Endothelial cell of umbilical vein (primary cell): ENCODE data around the gene GCLC. TPM values are rescaled to one million over a fixed set of nuclear protein-coding genes. Genes with fewer than 3 reads are reported as not detected.

Experiments
- BruUV-seq: library from RNA; stranded (reverse); fragments of 400-500 nt; replicated peaks from 2 replicates; lab custom pipeline; 2021; lab: Mats Ljungman, UMichigan
- CTCF ChIA-PET: fragments of 300-600, 350-600 bp; sonication (Branson Sonifier 250); formaldehyde crosslinking; loops from one replicate; lab custom pipeline; 2021; ENCODE audit warnings: antibody characterized with exemption, inconsistent platforms; lab: Charles Lee
- POLR2A ChIA-PET: fragments of 300-600, 350-600 bp; sonication (Branson Sonifier 250); formaldehyde crosslinking; loops from one replicate; lab custom pipeline; 2021; ENCODE audit warnings: antibody characterized with exemption, inconsistent platforms; lab: Charles Lee
- DNase-seq: peaks from one replicate; pipeline ENCODE4 v3.0.0-alpha.2; 2011; ENCODE audit warnings: low read depth, low spot score
- FAIRE-seq: peaks from 2 replicates; lab custom pipeline; 2011; peaks lifted over from hg19 to GRCh38; lab: Jason Lieb, UNC
- H2AFZ ChIP-seq: 2 replicates; pipeline ENCODE4 v1.6.0; 2012; ENCODE audit warnings: low read depth, low read length, control low read depth, inconsistent platforms
- H3K27ac ChIP-seq: 2 replicates; pipeline ENCODE4 v1.5.1; 2011; ENCODE audit warnings: low read depth, mild to moderate bottlenecking, control low read depth, low read length, moderate library complexity; ENCODE audit not compliant: insufficient read depth
- H3K27me3 ChIP-seq, 2 experiments: 2 replicates each; pipeline versions ENCODE4 v1.6.0 to v1.6.1; 2011; ENCODE audit warnings: low read length in 2 of 2, mixed read lengths in 1 of 2; ENCODE audit not compliant: control insufficient read depth in 2 of 2, insufficient read depth in 2 of 2
- H3K36me3 ChIP-seq, 2 experiments: 2 replicates in 1 of 2; 3 replicates in 1 of 2; pipeline ENCODE4 v1.5.1; 2011; ENCODE audit warnings: low read length in 2 of 2, mild to moderate bottlenecking in 1 of 2, moderate library complexity in 1 of 2; ENCODE audit not compliant: control insufficient read depth in 2 of 2, insufficient read depth in 2 of 2; ENCODE audit errors: extremely low read depth in 1 of 2
- H3K4me1 ChIP-seq: 3 replicates; pipeline ENCODE4 v1.5.1; 2011; ENCODE audit warnings: mild to moderate bottlenecking, low read length; ENCODE audit not compliant: control insufficient read depth, insufficient read depth; ENCODE audit errors: extremely low read depth
- H3K4me2 ChIP-seq: 2 replicates; pipeline ENCODE4 v1.6.1; 2011; ENCODE audit warnings: low read length, control low read depth, mixed read lengths; ENCODE audit not compliant: insufficient read depth
- H3K4me3 ChIP-seq, 3 experiments: fragments of 200-600 bp in 1 of 3; sonication (generic), shearing (Covaris generic) in 1 of 3; replicated peaks in 1 of 3; 2 replicates each; pipeline ENCODE4 v1.5.1; 2011 to 2016; ENCODE audit warnings: control low read depth in 3 of 3, low read length in 3 of 3, mild to moderate bottlenecking in 2 of 3, inconsistent platforms in 1 of 3, low read depth in 1 of 3, moderate library complexity in 1 of 3; ENCODE audit not compliant: insufficient read depth in 1 of 3
- H3K79me2 ChIP-seq: 2 replicates; pipeline ENCODE4 v1.6.0; 2012; ENCODE audit warnings: low read length, inconsistent platforms; ENCODE audit not compliant: control insufficient read depth, insufficient read depth
- H3K9ac ChIP-seq: replicated peaks from 2 replicates; pipeline ENCODE3; 2011; ENCODE audit warnings: low read length, control low read depth; ENCODE audit not compliant: insufficient read depth; ENCODE audit errors: extremely low read depth
- H3K9me1 ChIP-seq: replicated peaks from 3 replicates; pipeline ENCODE4 v1.6.0; 2011; ENCODE audit warnings: mild to moderate bottlenecking, low read length; ENCODE audit not compliant: control insufficient read depth, insufficient read depth; ENCODE audit errors: extremely low read depth
- H3K9me3 ChIP-seq: replicated peaks from 2 replicates; pipeline ENCODE4 v1.5.1; 2012; ENCODE audit warnings: low read length, inconsistent platforms; ENCODE audit not compliant: control insufficient read depth, insufficient read depth
- H4K20me1 ChIP-seq: replicated peaks from 2 replicates; pipeline ENCODE3; 2011; ENCODE audit warnings: mild to moderate bottlenecking, low read length; ENCODE audit not compliant: control insufficient read depth, insufficient read depth; ENCODE audit errors: extremely low read depth
- CTCF ChIP-seq, 2 donors: IDR thresholded peaks; 1 replicate in 1 of 2; 2 replicates in 1 of 2; pipeline ENCODE4 v1.5.1; 2011; ENCODE audit warnings: low read length in 2 of 2, mild to moderate bottlenecking in 2 of 2, moderate library complexity in 2 of 2, control low read depth in 1 of 2, inconsistent platforms in 1 of 2, low read depth in 1 of 2; ENCODE audit not compliant: insufficient read depth in 1 of 2; ENCODE audit errors: extremely low read depth in 1 of 2
- EZH2 ChIP-seq: IDR thresholded peaks from 2 replicates; pipeline ENCODE4 v1.6.1; 2012; ENCODE audit warnings: borderline replicate concordance, low read depth, mild to moderate bottlenecking, moderate library complexity, low read length, inconsistent platforms; ENCODE audit not compliant: severe bottlenecking
- FOS ChIP-seq: IDR thresholded peaks from 2 replicates; pipeline ENCODE4 v1.6.1; 2011; ENCODE audit warnings: mild to moderate bottlenecking, low read length, moderate library complexity, borderline replicate concordance; ENCODE audit not compliant: insufficient read depth
- GATA2 ChIP-seq: IDR thresholded peaks from 2 replicates; pipeline ENCODE4 v1.7.0; 2011; ENCODE audit warnings: low read depth, mild to moderate bottlenecking, moderate library complexity, mixed read lengths, low read length; ENCODE audit not compliant: insufficient read length, insufficient read depth
- JUN ChIP-seq: IDR thresholded peaks from 2 replicates; pipeline ENCODE4 v1.6.1; 2011; ENCODE audit warnings: borderline replicate concordance, low read depth; ENCODE audit not compliant: insufficient read length, insufficient read depth
- MAX ChIP-seq: IDR thresholded peaks from 2 replicates; pipeline ENCODE4 v1.6.1; 2011; ENCODE audit not compliant: insufficient read depth, insufficient read length
- MYC ChIP-seq: IDR thresholded peaks from one replicate; pipeline ENCODE4 v1.6.1; 2011; ENCODE audit warnings: mild to moderate bottlenecking, low read depth, low read length
- POLR2A ChIP-seq: IDR thresholded peaks from 2 replicates; pipeline ENCODE4 v1.6.1; 2012; ENCODE audit warnings: low read depth, mild to moderate bottlenecking, control low read depth, low read length
- POLR2AphosphoS5 ChIP-seq: IDR thresholded peaks from 2 replicates; pipeline ENCODE4 v1.6.1; 2012; ENCODE audit warnings: low read depth, mild to moderate bottlenecking, control low read depth, low read length, moderate library complexity; ENCODE audit not compliant: insufficient read depth
- dilution Hi-C: fragments of 300-500 bp; cut with MboI; formaldehyde crosslinking; loops from one replicate; pipeline ENCODE4 v1.15.0; 2019; ENCODE audit warnings: low sequenced_read_pairs; ENCODE audit not compliant: extremely low pct_ligation_motif_present
- intact Hi-C: fragments of 100-400 bp; cut with micrococcal nuclease; formaldehyde crosslinking; loops from one replicate; pipeline ENCODE4 v1.10.0; 2022
- polyA plus RNA-seq, 4 experiments: library from polyadenylated mRNA; depleted of rRNA in 3 of 4; stranded (reverse) in 3 of 4; unstranded in 1 of 4; fragments of >200 nt; gene quantifications; 2 replicates each; pipeline versions ENCODE4 v1.2.1 to v1.2.3, GENCODE V29; 2011 to 2012; ENCODE audit warnings: missing spikeins in 1 of 4
- total RNA-seq: library from RNA; stranded (reverse); gene quantifications from 2 replicates; pipeline ENCODE4 v1.2.3, GENCODE V29; 2021

GCLC gene
- total and polyA plus RNA-seq, 2 donors (not counting 3 experiments of a cell fraction or from before 2014, with no cell fraction given) = 7.3 to 22.8 TPM

- Histone ChIP-seq H3K9ac (no peak overlapping the region), H2AFZ (no peak overlapping the region), H3K79me2 (no peaks in the 10 kb centered on the region), H3K4me2 (no peak overlapping the region), H3K9me1 (no peaks in the 10 kb centered on the region), H3K9me3 (no peaks in the 10 kb centered on the region), H3K27me3 (peaks cover 2 to 5% of the 10 kb centered on the region in 2 experiments), H3K36me3 (no peaks in the 10 kb centered on the region), H4K20me1 (no peaks in the 10 kb centered on the region), H3K4me3 (no peak overlapping the region), H3K27ac (no peak overlapping the region), H3K4me1 (no peaks in the 10 kb centered on the region)
- dilution Hi-C loops (no loop called here), intact Hi-C loops (no loop called here)
- CTCF ChIA-PET = no interaction called here
- DNase-seq (no peak), FAIRE-seq (no peak)
- TF ChIP-seq GATA2 (no peak), EZH2 (no peak), POLR2AphosphoS5 (no peak), FOS (no peak), POLR2A (no peak), JUN (no peak), CTCF (IDR thresholded peaks at IDR 0.05; ENCODE audit: extremely low read depth in 1 of 2, insufficient read depth in 1 of 2, low read depth in 1 of 2, low read length in 2 of 2) (no peak), MYC (no peak), MAX (no peak)
- no TSS peak for BruUV-seq
- POLR2A ChIA-PET = no interaction called here
Measured at GRCh38 chr6:53469163-53469562, 75.7 kb downstream of the GCLC start.
